ENCODE measurements around the gene SALL1. TPM values are rescaled to one million over a fixed set of nuclear protein-coding genes. Genes with fewer than 3 reads are reported as not detected.

Gene SALL1
- total RNA-seq, 2 donors from 2014 or later: 0.14 to 4.8 TPM

DNA sequence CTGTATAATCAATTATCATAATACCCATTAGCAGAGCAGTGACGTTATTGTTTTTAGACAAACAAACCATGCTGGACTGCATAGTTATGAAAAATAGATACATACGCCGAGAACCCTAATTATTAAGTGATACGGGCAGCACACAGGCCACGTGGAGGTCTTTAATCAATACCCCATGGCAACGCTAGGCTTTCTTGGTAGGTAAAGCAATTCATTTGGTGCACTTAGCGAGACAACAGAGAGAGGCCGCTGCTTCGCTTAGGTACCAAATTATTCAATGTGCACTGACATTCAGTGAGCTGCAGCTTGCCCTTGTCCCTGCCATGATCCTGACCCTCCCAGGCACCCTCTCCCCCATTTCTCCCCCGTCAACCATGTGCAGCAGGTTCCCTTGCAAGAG, 12.9 kb downstream of the SALL1 start:
- H3K4me3 ChIP-seq: no peak overlapping the region
- H3K4me1 ChIP-seq (replicated peaks): no peaks in the 10 kb centered on the region
- TF ChIP-seq POLR2A (IDR thresholded peaks at IDR 0.05): no peak
- TF ChIP-seq POLR2AphosphoS5 (IDR thresholded peaks at IDR 0.05): no peak
- TF ChIP-seq, protein P1, sequence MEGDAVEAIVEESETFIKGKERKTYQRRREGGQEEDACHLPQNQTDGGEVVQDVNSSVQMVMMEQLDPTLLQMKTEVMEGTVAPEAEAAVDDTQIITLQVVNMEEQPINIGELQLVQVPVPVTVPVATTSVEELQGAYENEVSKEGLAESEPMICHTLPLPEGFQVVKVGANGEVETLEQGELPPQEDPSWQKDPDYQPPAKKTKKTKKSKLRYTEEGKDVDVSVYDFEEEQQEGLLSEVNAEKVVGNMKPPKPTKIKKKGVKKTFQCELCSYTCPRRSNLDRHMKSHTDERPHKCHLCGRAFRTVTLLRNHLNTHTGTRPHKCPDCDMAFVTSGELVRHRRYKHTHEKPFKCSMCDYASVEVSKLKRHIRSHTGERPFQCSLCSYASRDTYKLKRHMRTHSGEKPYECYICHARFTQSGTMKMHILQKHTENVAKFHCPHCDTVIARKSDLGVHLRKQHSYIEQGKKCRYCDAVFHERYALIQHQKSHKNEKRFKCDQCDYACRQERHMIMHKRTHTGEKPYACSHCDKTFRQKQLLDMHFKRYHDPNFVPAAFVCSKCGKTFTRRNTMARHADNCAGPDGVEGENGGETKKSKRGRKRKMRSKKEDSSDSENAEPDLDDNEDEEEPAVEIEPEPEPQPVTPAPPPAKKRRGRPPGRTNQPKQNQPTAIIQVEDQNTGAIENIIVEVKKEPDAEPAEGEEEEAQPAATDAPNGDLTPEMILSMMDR (IDR thresholded peaks at IDR 0.05): no peak
- H3K36me3 ChIP-seq: no peaks in the 10 kb centered on the region
- no peak for DNase-seq (ENCODE audit: low spot score)
- intact Hi-C loops (cut with DNase I): no loop called here
- no peak overlapping the region for H3K27ac ChIP-seq
- H3K27me3 ChIP-seq (replicated peaks; ENCODE audit: insufficient read depth): peaks cover 9% of the 10 kb centered on the region
- no peaks in the 10 kb centered on the region for H3K9me3 ChIP-seq
- 87% methylated on average over 10 of the region's 10 CpGs for WGBS

DNA sequence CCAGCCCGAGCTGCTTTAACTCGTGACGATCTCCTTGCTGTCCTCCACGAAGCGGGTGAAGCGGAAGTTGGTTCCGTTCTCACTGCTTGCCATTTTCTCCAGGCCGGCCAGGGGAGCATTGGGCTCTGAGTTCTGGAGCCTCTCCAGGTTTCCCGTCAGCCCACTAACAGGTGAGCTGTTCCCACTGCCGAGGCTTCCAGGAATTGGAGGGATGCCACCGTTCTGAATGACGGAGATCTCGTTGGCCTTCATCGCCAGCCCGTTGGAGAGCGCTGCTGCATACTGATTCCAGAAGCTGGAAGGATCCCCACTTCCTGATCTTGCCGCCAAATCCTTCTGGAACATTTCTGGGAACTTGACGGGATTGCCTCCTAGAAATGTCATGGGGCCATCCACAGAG, 14.0 kb downstream of the SALL1 start:
- Histone ChIP-seq H3K36me3 (no peaks in the 10 kb centered on the region), H3K9me3 (no peaks in the 10 kb centered on the region), H3K27ac (no peak overlapping the region), H3K27me3 (replicated peaks; ENCODE audit: insufficient read depth) (peaks cover 9% of the 10 kb centered on the region), H3K4me3 (no peak overlapping the region), H3K4me1 (replicated peaks) (no peaks in the 10 kb centered on the region)
- TF ChIP-seq, protein P1 (IDR thresholded peaks at IDR 0.05): no peak
- no peak for TF ChIP-seq POLR2A (IDR thresholded peaks at IDR 0.05)
- no peak for TF ChIP-seq POLR2AphosphoS5 (IDR thresholded peaks at IDR 0.05)
- no peak for DNase-seq (ENCODE audit: low spot score)
- intact Hi-C loops (cut with DNase I): no loop called here
- 76% methylated on average over 18 of the region's 18 CpGs for WGBS

DNA sequence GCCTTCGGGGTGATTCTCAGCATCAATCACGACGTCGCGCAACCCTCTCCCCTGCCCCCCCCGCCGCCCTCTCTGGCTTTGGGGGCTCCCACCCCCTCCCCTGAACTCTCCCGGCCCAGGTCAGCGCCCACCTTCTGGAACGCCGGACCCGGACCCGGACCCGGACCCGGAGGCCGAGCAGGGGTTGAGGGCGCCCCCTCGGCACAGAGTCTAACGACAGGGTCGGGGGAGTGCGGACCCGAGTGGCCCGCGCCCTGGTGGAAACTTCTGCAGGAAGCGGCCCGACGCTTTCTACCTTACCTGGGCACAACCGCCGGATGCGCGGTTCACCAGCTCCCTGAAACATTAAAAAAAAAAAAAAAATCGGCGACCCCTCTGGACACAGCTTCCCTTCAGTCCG, 16.2 kb downstream of the SALL1 start:
- whole genome bisulfite sequencing: 23% methylated on average over 32 of the region's 34 CpGs
- DNase-seq (ENCODE audit: low spot score): no peak
- Histone ChIP-seq H3K27ac (no peak overlapping the region), H3K9me3 (no peaks in the 10 kb centered on the region), H3K36me3 (no peaks in the 10 kb centered on the region), H3K4me3 (no peak overlapping the region), H3K27me3 (replicated peaks; ENCODE audit: insufficient read depth) (peaks cover 5% of the 10 kb centered on the region), H3K4me1 (replicated peaks) (no peaks in the 10 kb centered on the region)
- TF ChIP-seq POLR2A (IDR thresholded peaks at IDR 0.05) (no peak), POLR2AphosphoS5 (IDR thresholded peaks at IDR 0.05) (no peak)
- TF ChIP-seq, protein P1 (IDR thresholded peaks at IDR 0.05): no peak
- intact Hi-C loops (cut with DNase I): no loop called here

DNA sequence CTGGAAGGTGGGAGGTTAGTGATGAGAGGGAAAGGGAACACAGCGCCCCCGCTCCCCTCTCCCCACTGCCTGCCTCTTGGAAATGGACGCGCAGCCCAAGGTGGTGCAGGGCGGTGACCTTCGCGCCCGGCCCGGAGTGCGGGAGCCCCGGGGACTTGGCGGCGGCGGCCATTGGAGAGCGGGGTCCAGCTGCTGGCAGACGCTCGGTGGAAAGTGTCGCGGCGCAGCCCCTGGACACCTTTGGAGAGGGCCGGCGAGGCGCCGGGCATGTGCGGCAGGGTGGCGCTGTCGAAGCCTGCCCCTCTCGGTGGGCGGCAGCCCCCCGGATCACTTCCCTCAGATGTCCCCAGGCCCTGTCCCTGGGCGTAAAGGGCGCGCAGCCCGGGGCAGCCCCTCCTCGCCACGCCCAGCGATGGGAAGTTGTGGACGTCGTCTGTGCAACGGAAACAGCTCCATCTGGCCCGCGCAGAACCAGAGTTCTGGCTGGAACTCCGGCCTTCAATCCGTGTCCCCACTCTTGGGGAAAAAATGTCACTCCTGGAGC, 16.7 kb downstream of the SALL1 start:
- Histone ChIP-seq H3K4me1 (replicated peaks) (no peaks in the 10 kb centered on the region), H3K36me3 (no peaks in the 10 kb centered on the region), H3K27ac (no peak overlapping the region), H3K27me3 (replicated peaks; ENCODE audit: insufficient read depth) (peaks cover 5% of the 10 kb centered on the region), H3K4me3 (no peak overlapping the region), H3K9me3 (no peaks in the 10 kb centered on the region)
- WGBS: 7% methylated on average over 34 of the region's 44 CpGs
- no peak for DNase-seq (ENCODE audit: low spot score)
- TF ChIP-seq, protein P1 (IDR thresholded peaks at IDR 0.05): no peak
- TF ChIP-seq POLR2AphosphoS5 (IDR thresholded peaks at IDR 0.05) (no peak), POLR2A (IDR thresholded peaks at IDR 0.05) (no peak)
- intact Hi-C loops (cut with DNase I): no loop called here

DNA sequence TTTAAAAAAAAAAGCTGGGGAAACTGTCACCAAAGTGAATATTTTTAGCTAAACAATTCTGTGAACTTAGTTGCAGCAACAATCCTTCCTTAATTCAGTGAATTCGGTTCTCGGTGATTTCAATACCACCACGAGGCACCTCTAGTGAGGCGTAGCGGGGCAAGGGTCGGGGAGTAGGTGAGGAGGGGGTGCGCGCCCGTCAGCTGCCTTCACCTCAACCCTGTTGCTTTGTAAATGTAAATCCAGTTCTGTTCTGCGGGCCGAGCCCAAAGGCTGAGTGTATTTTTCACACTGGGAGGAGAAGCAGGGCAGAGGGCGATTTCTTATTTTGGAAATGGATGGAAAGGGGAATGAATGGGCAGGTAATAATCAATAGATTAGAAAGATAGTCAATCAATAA, 17.4 kb downstream of the SALL1 start:
- Histone ChIP-seq H3K9me3 (no peaks in the 10 kb centered on the region), H3K4me1 (replicated peaks) (no peaks in the 10 kb centered on the region), H3K4me3 (no peak overlapping the region), H3K36me3 (no peaks in the 10 kb centered on the region), H3K27me3 (replicated peaks; ENCODE audit: insufficient read depth) (peaks cover 5% of the 10 kb centered on the region), H3K27ac (no peak overlapping the region)
- TF ChIP-seq POLR2A (IDR thresholded peaks at IDR 0.05) (no peak), POLR2AphosphoS5 (IDR thresholded peaks at IDR 0.05) (no peak)
- TF ChIP-seq, protein P1 (IDR thresholded peaks at IDR 0.05): no peak
- intact Hi-C loops (cut with DNase I): no loop called here
- 15% methylated on average over 12 of the region's 12 CpGs for WGBS
- no peak for DNase-seq (ENCODE audit: low spot score)
